Measurements from ENCODE around the gene EZR.
A peak's percentile ranks its signal among the peaks of the same experiment; 100 is the strongest.

Gene EZR

DNA sequence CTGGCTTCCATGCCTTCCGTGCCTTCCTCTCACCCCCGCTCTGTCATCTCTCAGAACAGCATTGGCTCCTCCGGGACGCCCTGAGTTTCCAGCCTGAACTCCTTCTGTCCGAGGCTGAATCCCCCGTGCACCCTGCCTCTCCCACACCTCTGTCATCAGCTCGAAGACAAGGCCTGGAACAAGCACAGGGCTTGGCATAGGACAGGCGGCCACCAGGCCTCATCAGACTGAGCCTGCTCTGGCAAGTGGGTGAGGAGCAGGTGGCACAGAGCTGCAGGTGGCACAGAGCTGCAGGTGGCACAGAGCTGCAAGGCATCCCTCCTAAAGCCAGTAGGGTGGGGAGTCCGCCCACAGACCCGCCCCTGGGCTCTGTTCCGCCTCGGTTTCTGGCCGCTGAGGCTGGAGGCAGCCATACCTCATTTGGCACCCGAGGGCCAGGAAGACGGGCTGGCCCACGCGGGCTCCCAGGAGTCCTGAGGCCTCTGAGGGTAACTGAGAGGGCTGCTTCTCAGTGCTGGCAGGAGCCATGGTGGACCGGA lies 60.2 kb downstream of the EZR start:
- peak; percentile 23 for DNase-seq

DNA sequence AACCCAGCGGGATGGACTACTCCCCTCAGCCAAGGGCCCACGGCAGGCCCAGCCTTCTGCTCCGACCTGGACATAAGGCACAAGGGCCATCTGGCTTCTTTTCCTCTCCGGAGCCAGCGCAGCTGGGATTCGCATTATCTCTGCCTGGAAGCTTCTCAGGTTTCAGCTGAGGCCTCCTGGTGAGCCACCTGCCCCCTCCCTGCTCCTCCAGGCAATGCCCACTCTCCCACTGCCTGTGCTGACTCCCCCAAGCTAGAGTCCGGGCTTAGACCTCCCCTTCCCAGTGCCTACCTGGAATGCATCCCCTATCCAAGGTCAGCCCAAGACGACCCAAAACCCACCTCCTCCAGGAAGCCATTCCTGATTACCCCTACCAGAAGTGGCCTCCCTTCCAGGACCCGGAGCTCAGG lies 60.7 kb downstream of the EZR start:
- DNase-seq, result peak; percentile 83

DNA sequence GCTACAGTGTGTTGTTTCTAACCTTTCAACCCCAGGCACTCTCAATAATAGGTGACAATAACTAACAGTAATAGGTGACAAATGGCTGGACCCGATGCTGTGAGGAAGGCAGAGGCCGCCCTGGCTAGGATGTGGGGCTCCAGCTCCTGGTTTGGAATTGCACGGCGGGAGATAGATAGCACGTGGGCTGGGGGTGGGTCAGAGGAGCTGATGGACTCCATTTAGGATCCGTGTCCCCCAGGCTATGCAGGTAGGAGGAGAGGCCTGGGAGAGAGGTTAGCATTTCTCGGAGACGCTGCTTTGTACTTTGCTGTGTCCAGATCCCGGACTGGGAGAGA lies 61.4 kb downstream of the EZR start:
- no peak for DNase-seq

GRCh38 chr6:158756977-158757752 lies 62.0 kb downstream of the EZR start:
- no peak for DNase-seq

DNA sequence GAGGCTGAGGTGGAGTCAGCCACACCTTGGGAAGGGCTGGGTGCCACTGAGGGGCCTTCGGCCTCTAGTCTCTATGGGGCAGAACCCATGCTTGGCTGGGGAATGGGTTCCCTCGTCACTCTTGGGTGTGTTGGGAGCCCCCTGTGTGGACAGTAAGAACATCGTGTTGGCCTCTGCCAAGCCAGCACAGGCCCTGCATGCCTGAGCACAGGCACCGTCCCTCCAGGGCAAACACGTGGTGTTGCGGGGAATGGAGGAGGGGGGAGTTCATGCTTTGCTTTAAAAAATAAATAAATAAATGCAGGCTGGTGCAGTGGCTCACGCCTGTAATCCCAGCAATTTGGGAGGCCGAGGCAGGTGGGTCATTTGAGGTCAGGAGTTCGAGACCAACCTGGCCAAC lies 63.0 kb downstream of the EZR start:
- no peak for DNase-seq

DNA sequence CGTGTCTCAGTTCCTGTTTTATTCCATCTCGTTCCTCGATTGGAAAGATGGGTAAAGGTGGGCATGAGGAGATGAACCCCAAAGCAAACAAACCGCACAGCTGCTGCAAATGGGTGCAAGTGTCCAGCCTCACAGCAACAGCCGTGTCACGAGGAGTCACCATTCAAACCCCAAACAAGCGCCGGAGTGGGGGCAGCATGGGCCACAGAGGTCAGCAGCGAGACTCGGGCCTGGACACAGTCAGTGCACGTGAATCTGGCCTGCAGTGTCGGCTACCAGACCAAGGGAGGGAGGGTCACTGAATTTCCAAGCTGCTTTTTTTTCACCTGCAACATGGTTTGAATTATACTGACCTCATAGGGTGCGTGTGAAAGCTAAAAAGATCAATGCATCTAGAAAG lies 63.5 kb downstream of the EZR start:
- no peak for DNase-seq

GRCh38 chr6:158754738-158755137 lies 64.4 kb downstream of the EZR start:
- DNase-seq, result peak; percentile 11

GRCh38 chr6:158753811-158754210 lies 65.4 kb downstream of the EZR start:
- DNase-seq, result no peak

DNA sequence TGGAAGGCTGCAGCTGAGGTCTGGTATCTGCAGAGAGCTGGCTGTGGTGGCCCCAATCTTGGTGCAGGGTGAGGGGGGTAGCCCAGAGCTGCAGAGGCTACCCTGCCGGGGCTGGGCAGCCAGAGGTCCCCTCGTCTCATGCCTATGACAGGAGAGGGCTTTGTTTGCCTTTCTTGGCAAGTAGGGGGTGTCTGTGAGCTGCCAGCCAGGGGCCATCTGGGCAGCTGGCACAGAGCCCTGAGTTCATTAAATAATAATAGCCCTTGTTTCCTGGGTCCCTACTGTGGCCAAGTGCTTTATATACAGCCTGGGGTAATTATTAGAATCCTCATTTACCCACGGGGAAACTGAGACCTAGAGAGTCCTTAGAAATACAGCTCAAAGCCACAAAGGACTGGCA lies 66.6 kb downstream of the EZR start:
- DNase-seq, result peak; percentile 4

- DNase-seq, result no peak
Measured at GRCh38 chr6:158751921-158752320, 67.2 kb downstream of the EZR start.

DNA sequence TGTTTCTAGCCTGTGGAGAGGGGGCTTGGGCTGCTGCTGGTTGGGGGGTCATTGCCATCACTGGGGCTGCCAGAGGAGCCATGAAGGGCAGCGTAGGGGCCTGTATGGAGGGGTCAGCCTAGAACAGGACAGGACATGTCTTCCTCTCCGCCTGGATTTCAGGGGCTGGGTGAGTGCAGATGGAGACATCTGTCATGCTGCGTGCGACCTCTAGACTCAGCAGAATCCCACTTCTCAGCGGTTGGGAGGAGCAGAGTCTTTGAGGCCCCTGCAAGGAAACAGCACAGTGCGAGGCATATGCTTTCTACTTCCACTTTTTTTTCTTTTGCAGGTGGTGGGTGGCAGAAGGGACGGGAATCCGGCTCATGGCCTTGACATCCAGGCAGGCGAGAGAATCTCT lies 67.9 kb downstream of the EZR start:
- DNase-seq, result no peak

- no peak for DNase-seq
Measured at GRCh38 chr6:158744986-158745430, 74.2 kb downstream of the EZR start.

- DNase-seq, result no peak
Measured at GRCh38 chr6:158743033-158743651, 76.0 kb downstream of the EZR start.

- DNase-seq, result no peak
Measured at GRCh38 chr6:158739673-158740072, 79.5 kb downstream of the EZR start.

GRCh38 chr6:158737710-158738615 lies 81.2 kb downstream of the EZR start:
- no peak for DNase-seq

- DNase-seq, result no peak
Measured at GRCh38 chr6:158737082-158737709, 82.0 kb downstream of the EZR start.

DNA sequence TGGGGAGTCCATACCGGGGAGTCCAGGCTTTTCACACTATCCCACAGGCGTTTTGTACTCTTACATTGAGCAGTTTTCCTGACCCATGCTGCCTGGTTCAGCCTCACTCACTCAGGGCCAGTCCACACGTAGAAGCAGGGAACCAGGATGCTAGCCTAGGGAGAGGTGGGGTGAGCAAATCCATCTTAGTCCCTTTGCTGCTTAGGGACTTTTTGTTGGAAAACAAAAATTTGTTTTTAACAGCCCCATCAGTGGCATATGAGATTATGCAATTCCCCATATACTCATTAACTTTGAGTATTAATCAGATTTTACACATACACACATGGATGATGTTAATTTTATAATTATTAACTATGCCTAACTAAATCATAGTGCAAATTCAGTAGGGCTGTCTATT lies 84.2 kb downstream of the EZR start:
- DNase-seq, result no peak

DNA sequence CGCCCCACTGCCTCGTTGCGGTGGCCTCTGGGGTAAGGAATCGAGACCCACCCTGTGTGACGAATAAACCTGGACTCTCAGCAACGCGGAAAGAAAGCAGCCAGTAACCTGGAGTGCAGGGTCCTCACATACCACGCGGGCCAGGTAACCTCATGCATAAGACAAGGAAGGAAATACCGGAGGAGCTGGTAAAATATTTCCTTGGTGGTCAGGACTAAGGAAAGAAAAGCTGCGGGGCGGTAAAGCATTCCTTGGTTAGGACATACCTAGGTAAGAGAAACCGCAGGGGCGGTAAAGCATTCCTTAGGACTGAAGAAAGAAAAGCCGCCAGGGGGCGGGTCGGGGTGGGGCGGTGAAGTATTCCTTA lies 88.6 kb downstream of the EZR start:
- DNase-seq, result no peak

- no peak for DNase-seq
Measured at GRCh38 chr6:158729906-158730540, 89.1 kb downstream of the EZR start.

DNA sequence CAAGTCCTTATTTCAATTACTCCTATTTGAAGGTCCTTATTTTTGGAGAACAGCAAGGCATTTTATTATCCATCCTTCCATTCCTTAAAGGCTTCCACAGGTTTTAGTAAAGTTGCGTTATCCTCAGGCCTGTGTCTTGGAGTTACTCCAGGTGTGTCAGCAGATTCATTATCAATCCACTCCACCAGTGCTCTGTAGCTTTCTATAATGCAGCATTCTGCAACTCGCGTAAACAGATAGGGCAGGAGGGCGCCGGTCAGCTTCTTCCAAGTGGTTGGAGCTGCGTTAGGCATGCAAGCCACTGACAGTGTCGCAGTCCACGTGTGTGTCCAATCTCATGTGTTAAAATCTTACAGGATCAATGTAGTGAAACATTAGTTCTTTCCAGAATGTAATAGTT lies 93.5 kb downstream of the EZR start:
- DNase-seq, result no peak

DNA sequence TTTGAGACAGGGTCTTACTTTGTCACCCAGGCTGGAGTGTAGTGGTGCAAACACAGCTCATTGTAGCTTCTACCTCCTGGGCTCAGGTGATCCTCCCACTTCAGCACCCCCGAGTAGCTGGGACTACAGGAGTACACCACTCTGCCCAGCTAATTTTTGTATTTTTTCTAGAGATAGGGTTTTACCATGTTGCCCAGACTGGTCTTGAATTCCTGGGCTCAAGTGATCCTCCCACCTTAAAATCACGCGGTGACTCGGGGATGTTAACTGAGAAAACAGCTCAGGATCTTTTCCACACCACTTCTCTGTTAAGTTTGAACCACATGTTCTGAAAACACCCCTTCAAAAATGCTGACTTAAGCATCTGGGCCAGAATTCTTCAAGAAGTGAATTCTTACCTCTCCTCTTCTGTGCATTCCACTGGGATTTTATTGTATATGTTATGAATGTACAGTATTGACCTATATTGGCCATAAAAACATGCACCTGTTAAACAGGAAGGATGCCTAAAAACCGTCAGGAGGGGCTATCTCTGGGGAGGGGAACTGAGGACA lies 96.9 kb downstream of the EZR start:
- no peak for DNase-seq

GRCh38 chr6:158718461-158719046 lies 100.6 kb downstream of the EZR start:
- no peak for DNase-seq
